HG03103 (cell line): ENCODE results near the gene CNTN5.
"Not testable (repeated sequence)": the region's sequence is repeated elsewhere in the genome, so short reads cannot be mapped to it uniquely, and the experiment has no call there.

ENCODE experiments used
- ATAC-seq: cut with Tn5 transposase; IDR thresholded peaks from one replicate; pipeline ENCODE4 v1.9.1; 2021; ENCODE audit warnings: low read depth; ENCODE audit not compliant: unreplicated experiment

Gene CNTN5

GRCh38 chr11:99268886-99269285 lies 248.1 kb downstream of the CNTN5 start:
- no peak for ATAC-seq

GRCh38 chr11:99271527-99271926 lies 250.8 kb downstream of the CNTN5 start:
- no peak for ATAC-seq

- no peak for ATAC-seq
These were observed 254.8 kb downstream of the CNTN5 start for GRCh38 chr11:99275521-99275920.

GRCh38 chr11:99277281-99277680 lies 256.5 kb downstream of the CNTN5 start:
- no peak for ATAC-seq

GRCh38 chr11:99279266-99279665 lies 258.5 kb downstream of the CNTN5 start:
- ATAC-seq = no peak

- no peak for ATAC-seq
These were observed 260.6 kb downstream of the CNTN5 start for GRCh38 chr11:99281331-99281730.

GRCh38 chr11:99297925-99298324 lies 277.2 kb downstream of the CNTN5 start:
- not testable (repeated sequence) for ATAC-seq

GRCh38 chr11:99307510-99308088 lies 286.9 kb downstream of the CNTN5 start:
- ATAC-seq = no peak

- ATAC-seq = no peak
These were observed 291.1 kb downstream of the CNTN5 start for GRCh38 chr11:99311870-99312269.

- ATAC-seq = no peak
These were observed 296.2 kb downstream of the CNTN5 start for GRCh38 chr11:99316776-99317520.

- no peak for ATAC-seq
These were observed 300.1 kb downstream of the CNTN5 start for GRCh38 chr11:99320769-99321290.

GRCh38 chr11:99325847-99326246 lies 305.1 kb downstream of the CNTN5 start:
- ATAC-seq = no peak

GRCh38 chr11:99327066-99327465 lies 306.3 kb downstream of the CNTN5 start:
- no peak for ATAC-seq

- no peak for ATAC-seq
These were observed 306.8 kb downstream of the CNTN5 start for GRCh38 chr11:99327527-99327926.

- no peak for ATAC-seq
These were observed 312.9 kb downstream of the CNTN5 start for GRCh38 chr11:99333621-99334020.

GRCh38 chr11:99343117-99343516 lies 322.4 kb downstream of the CNTN5 start:
- no peak for ATAC-seq

GRCh38 chr11:99349151-99349673 lies 328.5 kb downstream of the CNTN5 start:
- ATAC-seq = no peak

- no peak for ATAC-seq
These were observed 330.9 kb downstream of the CNTN5 start for GRCh38 chr11:99351624-99352023.

- no peak for ATAC-seq
These were observed 331.9 kb downstream of the CNTN5 start for GRCh38 chr11:99352642-99353041.

- no peak for ATAC-seq
These were observed 345.8 kb downstream of the CNTN5 start for GRCh38 chr11:99366546-99366945.

- no peak for ATAC-seq
These were observed 347.8 kb downstream of the CNTN5 start for GRCh38 chr11:99368583-99368982.
